B cell (primary cell): ENCODE measurements around the gene RPL13.

Source experiments
- CTCF ChIP-seq: fragments of 200-600 bp; IDR thresholded peaks from one replicate; pipeline ENCODE4 v1.8.0; 2022; ENCODE audit warnings: antibody characterized with exemption, mild to moderate bottlenecking
- EZH2 ChIP-seq: IDR thresholded peaks from 2 replicates; pipeline ENCODE4 v1.6.1; 2012; ENCODE audit warnings: borderline replicate concordance, low read depth, mild to moderate bottlenecking, moderate library complexity, low read length; ENCODE audit not compliant: insufficient read depth, poor library complexity, severe bottlenecking

GRCh38 chr16:89572485-89573205, 12.2 kb downstream of the RPL13 start:
- no peak for TF ChIP-seq CTCF
- no peak for TF ChIP-seq EZH2
